PC-9 (cell line): Measurements from ENCODE around the gene AIF1. TPM values are rescaled to one million over a fixed set of nuclear protein-coding genes. Genes with fewer than 3 reads are reported as not detected.

Source experiments
- BruUV-seq: library from RNA; stranded (reverse); fragments of 400-500 nt; replicated peaks from 2 replicates; lab custom pipeline; 2021; lab: Mats Ljungman, UMichigan
- CTCF ChIA-PET: fragments of 300-600 bp; sonication (Branson Sonifier 250); formaldehyde crosslinking; loops from one replicate; lab custom pipeline; 2022; ENCODE audit warnings: antibody characterized with exemption; lab: Charles Lee
- POLR2A ChIA-PET: fragments of 300-600 bp; sonication (Branson Sonifier 250); formaldehyde crosslinking; loops from one replicate; lab custom pipeline; 2022; ENCODE audit warnings: antibody characterized with exemption; ENCODE audit not compliant: unreplicated experiment; lab: Charles Lee
- DNase-seq, 2 experiments: peaks; one replicate each; pipeline versions ENCODE4 v3.0.0 to v3.0.0-alpha.2; 2015 to 2022; ENCODE audit warnings: mixed read lengths in 1 of 2
- H2AFZ ChIP-seq: fragments of 200-600 bp; sonication (generic); 2 replicates; pipeline ENCODE4 v1.8.1; 2017; ENCODE audit warnings: antibody characterized with exemption
- H3F3A ChIP-seq: fragments of 200-600 bp; sonication (generic); 2 replicates; pipeline ENCODE4 v1.8.1; 2017; ENCODE audit warnings: antibody characterized with exemption, mild to moderate bottlenecking, low read depth; ENCODE audit not compliant: insufficient read depth
- H3K27ac ChIP-seq: fragments of 200-600 bp; sonication (generic); 2 replicates; pipeline ENCODE4 v1.6.1; 2016; ENCODE audit warnings: mixed run types
- H3K27me3 ChIP-seq: fragments of 200-600 bp; sonication (generic); 2 replicates; pipeline ENCODE4 v1.6.1; 2016; ENCODE audit warnings: low read depth, mixed run types; ENCODE audit not compliant: insufficient read depth
- H3K36me3 ChIP-seq: fragments of 200-600 bp; sonication (generic); 2 replicates; pipeline ENCODE4 v1.6.1; 2016; ENCODE audit warnings: low read depth, mixed run types
- H3K4me1 ChIP-seq: fragments of 200-600 bp; sonication (generic); replicated peaks from 2 replicates; pipeline ENCODE4 v1.6.1; 2016; ENCODE audit warnings: mixed run types; ENCODE audit not compliant: insufficient read depth
- H3K4me2 ChIP-seq: fragments of 200-600 bp; sonication (generic); 2 replicates; pipeline ENCODE4 v1.6.1; 2017; ENCODE audit warnings: mixed run types
- H3K4me3 ChIP-seq: fragments of 200-600 bp; sonication (generic); 2 replicates; pipeline ENCODE4 v1.6.1; 2016; ENCODE audit warnings: mixed run types
- H3K79me2 ChIP-seq: fragments of 200-600 bp; sonication (generic); 2 replicates; pipeline ENCODE4 v1.6.1; 2017; ENCODE audit warnings: low read depth, mixed run types
- H3K9me2 ChIP-seq: fragments of 200-600 bp; sonication (generic); 2 replicates; pipeline ENCODE4 v1.8.1; 2017; ENCODE audit warnings: mild to moderate bottlenecking; ENCODE audit not compliant: insufficient read depth
- H3K9me3 ChIP-seq: fragments of 200-600 bp; sonication (generic); 2 replicates; pipeline ENCODE4 v1.8.1; 2016; ENCODE audit warnings: low read depth; ENCODE audit not compliant: insufficient read depth
- H4K20me1 ChIP-seq: fragments of 200-600 bp; sonication (generic); 2 replicates; pipeline ENCODE4 v1.8.1; 2017; ENCODE audit not compliant: insufficient read depth
- CTCF ChIP-seq: fragments of 200-600 bp; sonication (generic); conservative IDR thresholded peaks from 2 replicates; pipeline ENCODE4 v1.6.1; 2017; ENCODE audit warnings: mixed run types, antibody characterized with exemption, mild to moderate bottlenecking, moderate library complexity
- EZH2 ChIP-seq: fragments of 200-600 bp; sonication (generic); IDR thresholded peaks from 2 replicates; pipeline ENCODE4 v1.8.0; 2017; ENCODE audit warnings: antibody characterized with exemption, low read depth
- intact Hi-C: fragments of 100-400 bp; cut with micrococcal nuclease; formaldehyde crosslinking; loops from one replicate; pipeline ENCODE4 v1.10.0; 2022; ENCODE audit not compliant: unreplicated experiment
- total RNA-seq: library from RNA; stranded (reverse); gene quantifications from 2 replicates; pipeline ENCODE4 v1.2.3, GENCODE V29; 2021

Gene AIF1
- total RNA-seq, 1 experiment from 2014 or later = not detected

GRCh38 chr6:31569861-31570536, 45.0 kb upstream of the AIF1 start:
- no TSS peak for BruUV-seq
- Histone ChIP-seq H3K79me2 (no peaks in the 10 kb centered on the region), H3K4me1 (no peaks in the 10 kb centered on the region), H3K4me3 (no peak overlapping the region), H3K36me3 (no peaks in the 10 kb centered on the region), H4K20me1 (no peaks in the 10 kb centered on the region), H3K27ac (no peak overlapping the region), H2AFZ (no peak overlapping the region), H3K27me3 (no peaks in the 10 kb centered on the region), H3K9me3 (no peaks in the 10 kb centered on the region), H3F3A (no peaks in the 10 kb centered on the region), H3K9me2 (no peaks in the 10 kb centered on the region), H3K4me2 (no peak overlapping the region)
- TF ChIP-seq CTCF = no peak
- TF ChIP-seq EZH2 = no peak
- POLR2A ChIA-PET = interaction anchor here (0.6 kb wide), 1 partner anchor 40 kb away, joined by 5 read pairs; no protein-coding TSS in a partner anchor
- intact Hi-C loops = no loop called here
- CTCF ChIA-PET = interaction anchor here (0.6 kb wide), 1 partner anchor 406 kb away, joined by 3 read pairs; no protein-coding TSS in a partner anchor
- DNase-seq = no peak

GRCh38 chr6:31572041-31572911, 42.8 kb upstream of the AIF1 start, which contains the start of gene LTA:
LTA (plus strand) TSS chr6:31572289; CDS start chr6:31572743, 454 bp downstream.
- no peaks in the 10 kb centered on the region for H3K79me2 ChIP-seq
- POLR2A ChIA-PET = no interaction called here
- no peak within 1 kb of the TSS for H2AFZ ChIP-seq
- H3K36me3 ChIP-seq = no peaks in the 10 kb centered on the region
- 0 out of 2 replicates have a peak, but pooled peaks cover 5% of the 10 kb centered on the region for H3K27me3 ChIP-seq
- H3K4me1 ChIP-seq = no peaks in the 10 kb centered on the region
- TF ChIP-seq EZH2 (no peak), CTCF (no peak)
- H3K27ac ChIP-seq = no peak within 1 kb of the TSS
- H3K9me2 ChIP-seq = no peaks in the 10 kb centered on the region
- H3K4me3 ChIP-seq = no peak within 1 kb of the TSS
- DNase-seq = no peak
- CTCF ChIA-PET = no interaction called here
- H3K9me3 ChIP-seq = no peaks in the 10 kb centered on the region
- no peak within 1 kb of the TSS for H3K4me2 ChIP-seq
- no peaks in the 10 kb centered on the region for H3F3A ChIP-seq
- intact Hi-C loops = no loop called here
- no peaks in the 10 kb centered on the region for H4K20me1 ChIP-seq
- no TSS peak for BruUV-seq

- no peaks in the 10 kb centered on the region for H3K9me3 ChIP-seq
- H4K20me1 ChIP-seq = no peaks in the 10 kb centered on the region
- H3K4me3 ChIP-seq = no peak overlapping the region
- intact Hi-C loops = no loop called here
- 0 out of 2 replicates have a peak, but pooled peaks cover 5% of the 10 kb centered on the region for H3K4me1 ChIP-seq
- H3K36me3 ChIP-seq = no peaks in the 10 kb centered on the region
- no peaks in the 10 kb centered on the region for H3K9me2 ChIP-seq
- no peak overlapping the region for H3K4me2 ChIP-seq
- no peak for TF ChIP-seq CTCF
- TF ChIP-seq EZH2 = no peak
- BruUV-seq = no TSS peak
- peaks cover 5% of the 10 kb centered on the region; the same call in 1 of the 2 replicates for H3F3A ChIP-seq
- CTCF ChIA-PET = no interaction called here
- H3K27me3 ChIP-seq = 0 out of 2 replicates have a peak, but pooled peaks cover 5% of the 10 kb centered on the region
- H2AFZ ChIP-seq = no peak overlapping the region
- POLR2A ChIA-PET = no interaction called here
- DNase-seq = no peak
- no peaks in the 10 kb centered on the region for H3K79me2 ChIP-seq
- H3K27ac ChIP-seq = no peak overlapping the region
Measured at GRCh38 chr6:31573239-31574105, 41.6 kb upstream of the AIF1 start.
